ENCODE results near the gene CTNNA3. TPM values are rescaled to one million over a fixed set of nuclear protein-coding genes. Genes with fewer than 3 reads are reported as not detected.
A peak's percentile ranks its signal among the peaks of the same experiment; 100 is the strongest.

CTNNA3 gene
- total and polyA plus RNA-seq, 4 donors = 0.16 to 2.4 (median 1.4) TPM

DNA sequence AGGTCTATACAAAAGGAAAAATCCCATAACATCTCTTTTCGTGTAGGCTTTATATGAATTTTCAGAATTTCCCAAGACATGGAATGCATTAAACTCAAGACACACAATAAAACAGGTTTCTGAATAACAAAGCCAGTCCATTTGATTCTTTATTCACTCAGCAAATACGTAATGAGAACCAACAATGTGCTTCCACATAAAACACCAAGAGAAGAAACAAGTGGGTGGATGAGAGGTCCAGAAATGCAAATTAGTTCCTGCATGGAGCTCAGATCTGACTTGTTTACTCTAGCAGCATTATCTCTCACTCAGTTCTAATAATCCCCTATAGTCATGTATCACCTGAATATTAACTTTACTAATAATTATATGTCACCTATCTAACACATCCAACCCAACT lies 520.6 kb downstream of the CTNNA3 start:
- 92% methylated on average over 2 of the region's 2 CpGs for WGBS
- H3K9ac ChIP-seq (ENCODE audit: low read depth in 1 of 2, low read length in 2 of 2) = no peak overlapping the region
- no peak overlapping the region for H3K27ac ChIP-seq (ENCODE audit: low read depth in 1 of 2, low read length in 2 of 2)
- H3K27me3 ChIP-seq (ENCODE audit: control insufficient read depth in 4 of 4, insufficient read depth in 4 of 4, low read length in 3 of 4) = no peaks in the 10 kb centered on the region
- peaks cover 0 to 3% (median under 1%) of the 10 kb centered on the region in 4 donors for H3K4me1 ChIP-seq (ENCODE audit: control insufficient read depth in 4 of 4, insufficient read depth in 4 of 4, low read length in 3 of 4)
- no peak for DNase-seq (ENCODE audit: low spot score)
- H3K36me3 ChIP-seq (ENCODE audit: control insufficient read depth in 4 of 4, insufficient read depth in 3 of 4, low read depth in 1 of 4, low read length in 3 of 4) = peaks cover 0 to 5% (median 2%) of the 10 kb centered on the region in 4 donors
- no peak overlapping the region for H3K4me3 ChIP-seq (ENCODE audit: low read depth in 1 of 3, low read length in 3 of 3)
- H3K9me3 ChIP-seq (ENCODE audit: control insufficient read depth in 4 of 4, low read length in 3 of 4) = no peaks in the 10 kb centered on the region
- no peak for TF ChIP-seq GABPA (IDR thresholded peaks at IDR 0.05 in 1 of 2, conservative IDR thresholded peaks at IDR 0.05 in 1 of 2)
- TF ChIP-seq FOXA2 (IDR thresholded peaks at IDR 0.05) = no peak
- TF ChIP-seq TAF1 (conservative IDR thresholded peaks at IDR 0.05) = no peak
- no peak for TF ChIP-seq FOXA1 (IDR thresholded peaks at IDR 0.05)

DNA sequence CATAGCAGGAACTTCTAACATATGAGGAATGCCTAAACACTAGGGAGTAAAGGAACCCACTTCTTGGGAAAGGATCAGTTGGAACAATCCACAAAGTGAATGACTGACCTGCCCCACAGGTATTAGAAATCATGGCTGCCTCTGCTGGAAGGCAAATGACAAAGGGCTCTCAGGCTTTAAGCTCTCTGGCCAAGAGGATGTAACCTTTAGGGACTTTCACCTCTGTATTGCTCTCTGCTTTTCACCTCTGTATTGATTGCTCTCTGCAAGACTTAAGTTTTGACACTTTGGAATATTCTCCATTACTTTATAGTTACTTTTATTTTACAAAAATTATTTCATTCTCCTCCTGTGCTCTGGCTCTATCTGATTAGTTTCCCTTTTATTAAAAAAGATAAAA lies 522.2 kb downstream of the CTNNA3 start:
- H3K27me3 ChIP-seq (ENCODE audit: control insufficient read depth in 4 of 4, insufficient read depth in 4 of 4, low read length in 3 of 4) = no peaks in the 10 kb centered on the region
- H3K4me3 ChIP-seq (ENCODE audit: low read depth in 1 of 3, low read length in 3 of 3) = no peak overlapping the region
- peaks cover 0 to 3% (median under 1%) of the 10 kb centered on the region in 4 donors for H3K4me1 ChIP-seq (ENCODE audit: control insufficient read depth in 4 of 4, insufficient read depth in 4 of 4, low read length in 3 of 4)
- no peak for DNase-seq (ENCODE audit: low spot score)
- H3K36me3 ChIP-seq (ENCODE audit: control insufficient read depth in 4 of 4, insufficient read depth in 3 of 4, low read depth in 1 of 4, low read length in 3 of 4) = peaks cover 0 to 5% (median 2%) of the 10 kb centered on the region in 4 donors
- H3K9me3 ChIP-seq (ENCODE audit: control insufficient read depth in 4 of 4, low read length in 3 of 4) = peaks cover 0 to 2% (median 0%) of the 10 kb centered on the region in 4 donors
- no peak overlapping the region for H3K9ac ChIP-seq (ENCODE audit: low read depth in 1 of 2, low read length in 2 of 2)
- H3K27ac ChIP-seq (ENCODE audit: low read depth in 1 of 2, low read length in 2 of 2) = no peak overlapping the region
- TF ChIP-seq, protein P1, sequence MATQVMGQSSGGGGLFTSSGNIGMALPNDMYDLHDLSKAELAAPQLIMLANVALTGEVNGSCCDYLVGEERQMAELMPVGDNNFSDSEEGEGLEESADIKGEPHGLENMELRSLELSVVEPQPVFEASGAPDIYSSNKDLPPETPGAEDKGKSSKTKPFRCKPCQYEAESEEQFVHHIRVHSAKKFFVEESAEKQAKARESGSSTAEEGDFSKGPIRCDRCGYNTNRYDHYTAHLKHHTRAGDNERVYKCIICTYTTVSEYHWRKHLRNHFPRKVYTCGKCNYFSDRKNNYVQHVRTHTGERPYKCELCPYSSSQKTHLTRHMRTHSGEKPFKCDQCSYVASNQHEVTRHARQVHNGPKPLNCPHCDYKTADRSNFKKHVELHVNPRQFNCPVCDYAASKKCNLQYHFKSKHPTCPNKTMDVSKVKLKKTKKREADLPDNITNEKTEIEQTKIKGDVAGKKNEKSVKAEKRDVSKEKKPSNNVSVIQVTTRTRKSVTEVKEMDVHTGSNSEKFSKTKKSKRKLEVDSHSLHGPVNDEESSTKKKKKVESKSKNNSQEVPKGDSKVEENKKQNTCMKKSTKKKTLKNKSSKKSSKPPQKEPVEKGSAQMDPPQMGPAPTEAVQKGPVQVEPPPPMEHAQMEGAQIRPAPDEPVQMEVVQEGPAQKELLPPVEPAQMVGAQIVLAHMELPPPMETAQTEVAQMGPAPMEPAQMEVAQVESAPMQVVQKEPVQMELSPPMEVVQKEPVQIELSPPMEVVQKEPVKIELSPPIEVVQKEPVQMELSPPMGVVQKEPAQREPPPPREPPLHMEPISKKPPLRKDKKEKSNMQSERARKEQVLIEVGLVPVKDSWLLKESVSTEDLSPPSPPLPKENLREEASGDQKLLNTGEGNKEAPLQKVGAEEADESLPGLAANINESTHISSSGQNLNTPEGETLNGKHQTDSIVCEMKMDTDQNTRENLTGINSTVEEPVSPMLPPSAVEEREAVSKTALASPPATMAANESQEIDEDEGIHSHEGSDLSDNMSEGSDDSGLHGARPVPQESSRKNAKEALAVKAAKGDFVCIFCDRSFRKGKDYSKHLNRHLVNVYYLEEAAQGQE (IDR thresholded peaks at IDR 0.05) = no peak
- TF ChIP-seq HNF4A (conservative IDR thresholded peaks at IDR 0.05) (peak; percentile 48 to 76), YY1 (IDR thresholded peaks at IDR 0.05) (peak; percentile 47), RXRA (IDR thresholded peaks at IDR 0.05) (peak; percentile 25 to 44), RAD21 (IDR thresholded peaks at IDR 0.05) (peak in 1 of 2 donors; percentile 41), FOXA2 (IDR thresholded peaks at IDR 0.05) (no peak), HNF4G (IDR thresholded peaks at IDR 0.05) (no peak)

DNA sequence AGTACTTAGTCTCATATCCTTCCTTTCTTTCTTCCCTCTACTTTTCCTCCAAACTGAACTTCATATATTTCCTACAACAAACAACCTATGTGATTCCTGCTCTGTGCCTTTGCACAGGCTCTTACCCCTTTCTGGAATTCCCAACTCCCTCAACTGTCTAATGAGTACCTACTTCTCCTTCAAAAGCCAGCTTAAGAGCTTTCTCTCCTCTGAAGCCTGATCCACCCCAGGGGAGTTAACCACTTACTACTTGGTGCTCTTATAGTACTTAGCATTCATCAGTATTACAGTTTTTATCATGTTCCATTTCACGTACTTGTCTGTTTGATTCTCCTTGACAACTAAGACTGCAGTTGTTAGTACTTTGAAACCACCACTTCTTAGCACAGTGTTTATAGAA lies 524.0 kb downstream of the CTNNA3 start:
- no peak for DNase-seq (ENCODE audit: low spot score)
- TF ChIP-seq FOXA2 (IDR thresholded peaks at IDR 0.05) = no peak
- TF ChIP-seq, protein P1 (IDR thresholded peaks at IDR 0.05) = no peak

More for the DNA sequence above, 524.0 kb downstream of the CTNNA3 start:
- 93% methylated on average over 1 of the region's 1 CpG for WGBS
- Histone ChIP-seq H3K4me3 (ENCODE audit: low read depth in 1 of 3, low read length in 3 of 3) (no peak overlapping the region), H3K4me1 (ENCODE audit: control insufficient read depth in 4 of 4, insufficient read depth in 4 of 4, low read length in 3 of 4) (peaks cover 0 to 3% (median under 1%) of the 10 kb centered on the region in 4 donors), H3K27me3 (ENCODE audit: control insufficient read depth in 4 of 4, insufficient read depth in 4 of 4, low read length in 3 of 4) (no peaks in the 10 kb centered on the region), H3K27ac (ENCODE audit: low read depth in 1 of 2, low read length in 2 of 2) (no peak overlapping the region), H3K9me3 (ENCODE audit: control insufficient read depth in 4 of 4, low read length in 3 of 4) (peaks cover 0 to 2% (median under 1%) of the 10 kb centered on the region in 4 donors), H3K9ac (ENCODE audit: low read depth in 1 of 2, low read length in 2 of 2) (no peak overlapping the region), H3K36me3 (ENCODE audit: control insufficient read depth in 4 of 4, insufficient read depth in 3 of 4, low read depth in 1 of 4, low read length in 3 of 4) (peaks cover 0 to 2% (median 2%) of the 10 kb centered on the region in 4 donors)
